Astrocyte (in vitro differentiated cells and primary cell): ENCODE results near the gene MRPL33. TPM values are rescaled to one million over a fixed set of nuclear protein-coding genes. Genes with fewer than 3 reads are reported as not detected.

Experiments
- DNase-seq: peaks from one replicate; pipeline ENCODE4 v3.0.0-alpha.2; 2010; ENCODE audit warnings: low read depth
- FAIRE-seq: peaks from 2 replicates; lab custom pipeline; 2011; peaks lifted over from hg19 to GRCh38; lab: Jason Lieb, UNC
- H2AFZ ChIP-seq: 2 replicates; pipeline ENCODE4 v1.6.0; 2012; ENCODE audit warnings: low read depth, low read length, inconsistent platforms
- H3K27ac ChIP-seq: 2 replicates; pipeline ENCODE4 v1.5.1; 2011; ENCODE audit warnings: low read depth, low read length, inconsistent platforms
- H3K27me3 ChIP-seq: 2 replicates; pipeline ENCODE4 v1.6.0; 2011; ENCODE audit warnings: low read length, inconsistent platforms; ENCODE audit not compliant: insufficient read depth
- H3K36me3 ChIP-seq: 2 replicates; pipeline ENCODE4 v1.5.1; 2011; ENCODE audit warnings: low read length, inconsistent platforms; ENCODE audit not compliant: insufficient read depth
- H3K4me1 ChIP-seq: 2 replicates; pipeline ENCODE4 v1.5.1; 2011; ENCODE audit warnings: low read length, inconsistent platforms; ENCODE audit not compliant: insufficient read depth
- H3K4me2 ChIP-seq: 2 replicates; pipeline ENCODE4 v1.6.0; 2012; ENCODE audit warnings: low read length, inconsistent platforms
- H3K4me3 ChIP-seq: 2 replicates; pipeline ENCODE4 v1.5.1; 2011; ENCODE audit warnings: low read depth, mild to moderate bottlenecking, low read length, inconsistent platforms; ENCODE audit not compliant: insufficient read depth
- H3K79me2 ChIP-seq: 2 replicates; pipeline ENCODE4 v1.6.0; 2012; ENCODE audit warnings: mild to moderate bottlenecking, low read length, inconsistent platforms; ENCODE audit not compliant: insufficient read depth
- H3K9ac ChIP-seq: 2 replicates; pipeline ENCODE4 v1.6.0; 2012; ENCODE audit warnings: mild to moderate bottlenecking, low read length, inconsistent platforms
- H3K9me3 ChIP-seq: 2 replicates; pipeline ENCODE4 v1.5.1; 2012; ENCODE audit warnings: low read depth, mild to moderate bottlenecking, low read length, inconsistent platforms; ENCODE audit not compliant: insufficient read depth
- H4K20me1 ChIP-seq: 2 replicates; pipeline ENCODE4 v1.6.0; 2012; ENCODE audit warnings: low read length, inconsistent platforms; ENCODE audit not compliant: insufficient read depth
- H3K27ac Mint-ChIP-seq: one replicate; pipeline ENCODE4 v1.8.0; 2021; ENCODE audit warnings: mild to moderate bottlenecking, mixed read lengths; ENCODE audit not compliant: unreplicated experiment
- H3K27me3 Mint-ChIP-seq: one replicate; pipeline ENCODE4 v1.8.0; 2021; ENCODE audit warnings: low read depth, mixed read lengths; ENCODE audit not compliant: unreplicated experiment
- H3K36me3 Mint-ChIP-seq: one replicate; pipeline ENCODE4 v1.8.0; 2021; ENCODE audit warnings: low read depth, mixed read lengths; ENCODE audit not compliant: unreplicated experiment
- H3K4me1 Mint-ChIP-seq: one replicate; pipeline ENCODE4 v1.8.0; 2021; ENCODE audit warnings: low read depth, mixed read lengths; ENCODE audit not compliant: unreplicated experiment
- H3K4me3 Mint-ChIP-seq: one replicate; pipeline ENCODE4 v1.8.0; 2021; ENCODE audit warnings: mild to moderate bottlenecking, moderate library complexity, mixed read lengths; ENCODE audit not compliant: unreplicated experiment
- H3K9me3 Mint-ChIP-seq: one replicate; pipeline ENCODE4 v1.8.0; 2021; ENCODE audit warnings: mild to moderate bottlenecking, mixed read lengths; ENCODE audit not compliant: unreplicated experiment
- CTCF ChIP-seq: IDR thresholded peaks from 2 replicates; pipeline ENCODE4 v1.5.1; 2011; ENCODE audit warnings: low read depth, mild to moderate bottlenecking, inconsistent platforms, low read length, moderate library complexity; ENCODE audit not compliant: insufficient read depth
- EZH2 ChIP-seq: IDR thresholded peaks from 2 replicates; pipeline ENCODE4 v1.6.1; 2012; ENCODE audit warnings: mild to moderate bottlenecking, low read length, inconsistent platforms; ENCODE audit not compliant: insufficient read depth
- total RNA-seq: library from RNA; stranded (reverse); gene quantifications from 2 replicates; pipeline ENCODE4 v1.2.1, GENCODE V29; 2021

The MRPL33 gene
- total RNA-seq, 1 donor from 2014 or later, result 85.3 TPM

DNA sequence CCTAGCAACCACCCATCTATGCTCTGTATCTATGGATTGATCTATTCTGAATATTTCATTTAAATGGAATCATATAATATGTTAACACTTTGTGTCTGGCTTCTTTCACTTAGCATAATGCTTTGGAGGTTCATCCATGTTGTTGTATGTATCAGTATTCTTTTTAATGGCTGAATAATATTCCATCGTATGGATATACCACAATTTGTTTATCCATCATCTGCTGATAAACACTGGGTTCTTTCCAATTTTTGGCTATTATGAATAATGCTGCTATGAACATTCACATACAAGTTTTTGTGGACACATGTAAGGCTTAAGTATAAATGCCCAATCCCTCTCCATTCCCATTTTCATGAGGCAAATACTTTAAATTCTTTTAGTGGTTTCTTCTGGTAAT is 52.9 kb downstream of the MRPL33 start:
- no peak overlapping the region for H3K9ac ChIP-seq
- Mint-ChIP-seq H3K4me1 (no peaks in the 10 kb centered on the region), H3K27me3 (no peaks in the 10 kb centered on the region), H3K36me3 (peaks cover 2% of the 10 kb centered on the region), H3K9me3 (peaks cover 17% of the 10 kb centered on the region), H3K27ac (no peak overlapping the region), H3K4me3 (no peak overlapping the region)
- no peaks in the 10 kb centered on the region for H4K20me1 ChIP-seq
- H3K79me2 ChIP-seq, result no peaks in the 10 kb centered on the region
- H3K27me3 ChIP-seq, result no peaks in the 10 kb centered on the region
- no peak overlapping the region for H3K4me2 ChIP-seq
- H3K27ac ChIP-seq, result no peak overlapping the region
- DNase-seq (no peak), FAIRE-seq (no peak)
- no peaks in the 10 kb centered on the region for H3K9me3 ChIP-seq
- no peak overlapping the region for H2AFZ ChIP-seq
- H3K36me3 ChIP-seq, result no peaks in the 10 kb centered on the region
- H3K4me1 ChIP-seq, result no peaks in the 10 kb centered on the region
- TF ChIP-seq CTCF (no peak), EZH2 (no peak)
- no peak overlapping the region for H3K4me3 ChIP-seq

DNA sequence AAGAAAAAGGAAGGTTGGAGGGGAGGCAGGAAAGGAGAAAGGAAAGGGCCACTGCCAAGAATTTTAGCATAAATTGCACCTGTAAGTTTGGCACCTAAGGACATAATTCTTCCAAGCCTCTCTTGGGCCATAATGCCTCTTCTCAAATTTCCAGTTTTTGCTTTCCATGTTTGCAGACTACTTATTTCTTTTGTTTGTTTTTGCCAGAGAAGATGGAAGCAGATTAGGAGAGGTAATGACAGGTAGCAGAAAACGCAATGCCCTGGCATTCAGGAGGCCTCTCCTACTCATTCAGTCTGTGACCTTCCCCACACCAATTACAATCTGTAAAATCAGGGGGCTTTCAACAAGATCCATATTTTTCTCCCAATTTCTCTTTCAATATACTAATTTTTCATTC is 56.8 kb downstream of the MRPL33 start:
- no peak for DNase-seq
- H3K9ac ChIP-seq, result no peak overlapping the region
- Mint-ChIP-seq H3K27me3 (no peaks in the 10 kb centered on the region), H3K9me3 (peaks cover 10% of the 10 kb centered on the region), H3K4me3 (no peak overlapping the region), H3K27ac (no peak overlapping the region), H3K4me1 (peaks cover 16% of the 10 kb centered on the region), H3K36me3 (peaks cover 4% of the 10 kb centered on the region)
- peaks cover 9% of the 10 kb centered on the region for H3K4me1 ChIP-seq
- no peak overlapping the region for H2AFZ ChIP-seq
- no peaks in the 10 kb centered on the region for H3K36me3 ChIP-seq
- no peak overlapping the region for H3K4me3 ChIP-seq
- H3K27ac ChIP-seq, result no peak overlapping the region
- FAIRE-seq, result no peak
- TF ChIP-seq CTCF (no peak), EZH2 (no peak)
- H3K9me3 ChIP-seq, result peaks cover 3% of the 10 kb centered on the region
- no peaks in the 10 kb centered on the region for H4K20me1 ChIP-seq
- H3K4me2 ChIP-seq, result no peak overlapping the region
- no peaks in the 10 kb centered on the region for H3K79me2 ChIP-seq
- H3K27me3 ChIP-seq, result no peaks in the 10 kb centered on the region

Other genes starting within 250 kb of the MRPL33 start
- 27.5 and 32.5 TPM in 2 replicates for gene ZNF512, start 188.7 kb upstream of the MRPL33 start, total RNA-seq
- 1.2 and 1.6 TPM in 2 replicates for gene CCDC121, start 142.7 kb upstream of the MRPL33 start, total RNA-seq
- 54.4 and 63.9 TPM in 2 replicates for gene GPN1, start 142.7 kb upstream of the MRPL33 start, total RNA-seq
- gene SUPT7L, start 108.1 kb upstream of the MRPL33 start, total RNA-seq, result 25.9 and 27.8 TPM in 2 replicates
- gene SLC4A1AP, start 107.8 kb upstream of the MRPL33 start, total RNA-seq, result 20.9 and 21.3 TPM in 2 replicates
- gene RBKS, start 118.7 kb downstream of the MRPL33 start, total RNA-seq, result 1.6 and 2.6 TPM in 2 replicates
- 27.3 and 28.5 TPM in 2 replicates for gene BABAM2, start 119.0 kb downstream of the MRPL33 start, total RNA-seq